ENCODE results near the gene PTPN7.

The PTPN7 gene

GRCh38 chr1:202107801-202108731 is 52.3 kb downstream of the PTPN7 start:
- no peak for DNase-seq (ENCODE audit: low read depth in 2 of 3, low spot score in 1 of 3)

- no peak for DNase-seq (ENCODE audit: low read depth in 2 of 3, low spot score in 1 of 3)
These were observed 53.1 kb downstream of the PTPN7 start for GRCh38 chr1:202107321-202107761.

GRCh38 chr1:202106340-202107254 is 53.8 kb downstream of the PTPN7 start:
- DNase-seq (ENCODE audit: low read depth in 2 of 3, low spot score in 1 of 3) = no peak

GRCh38 chr1:202105571-202106339 is 54.6 kb downstream of the PTPN7 start:
- DNase-seq (ENCODE audit: low read depth in 2 of 3, low spot score in 1 of 3) = no peak

GRCh38 chr1:202104073-202104472 is 56.3 kb downstream of the PTPN7 start:
- DNase-seq (ENCODE audit: low read depth in 2 of 3, low spot score in 1 of 3) = no peak

GRCh38 chr1:202101184-202101583 is 59.2 kb downstream of the PTPN7 start:
- no peak for DNase-seq (ENCODE audit: low read depth in 2 of 3, low spot score in 1 of 3)

Measured in stimulated activated CD4-positive, alpha-beta T cell treated with anti-CD3 and anti-CD28 coated beads, Interleukin-12 subunit alpha, Interleukin-12 subunit beta, amount 100 ng/mL, for 48 hours (primary cell).